OCI-LY7 (cell line): ENCODE results near the gene PRMT2. TPM values are rescaled to one million over a fixed set of nuclear protein-coding genes. Genes with fewer than 3 reads are reported as not detected.

Experiments
- BruUV-seq: library from RNA; stranded (reverse); fragments of 400-500 nt; replicated peaks from 2 replicates; lab custom pipeline; 2021; lab: Mats Ljungman, UMichigan
- CTCF ChIA-PET: fragments of 300-600 bp; sonication (Branson Sonifier 250); formaldehyde crosslinking; loops from one replicate; lab custom pipeline; 2022; ENCODE audit warnings: antibody characterized with exemption; ENCODE audit not compliant: unreplicated experiment; lab: Charles Lee
- POLR2A ChIA-PET: fragments of 300-600 bp; sonication (Branson Sonifier 250); formaldehyde crosslinking; loops from one replicate; lab custom pipeline; 2022; ENCODE audit warnings: antibody characterized with exemption; lab: Charles Lee
- DNase-seq: peaks from one replicate; pipeline ENCODE4 v3.0.0-alpha.2; 2015; ENCODE audit warnings: low spot score
- H2AFZ ChIP-seq: fragments of 200-600 bp; sonication (generic), shearing (Covaris generic); 2 replicates; pipeline ENCODE4 v1.6.1; 2014; ENCODE audit warnings: mild to moderate bottlenecking, antibody characterized with exemption, low read length, moderate library complexity
- H3K27ac ChIP-seq: fragments of 200-600 bp; sonication (generic); 2 replicates; pipeline ENCODE4 v1.5.1; 2014; ENCODE audit warnings: mixed run types, low read depth, mild to moderate bottlenecking, moderate library complexity, low read length, inconsistent platforms; ENCODE audit not compliant: poor library complexity, severe bottlenecking
- H3K36me3 ChIP-seq: fragments of 200-600 bp; sonication (generic); 2 replicates; pipeline ENCODE4 v1.6.1; 2014; ENCODE audit warnings: mild to moderate bottlenecking, antibody characterized with exemption, low read length, moderate library complexity, mixed read lengths; ENCODE audit not compliant: insufficient read depth
- H3K4me1 ChIP-seq: fragments of 200-600 bp; sonication (generic); 2 replicates; pipeline ENCODE4 v1.5.1; 2014; ENCODE audit warnings: mild to moderate bottlenecking, low read length; ENCODE audit not compliant: insufficient read depth, poor library complexity, severe bottlenecking
- H3K4me2 ChIP-seq: fragments of 200-600 bp; sonication (generic); 2 replicates; pipeline ENCODE4 v1.6.1; 2014; ENCODE audit warnings: mild to moderate bottlenecking, low read length
- H3K4me3 ChIP-seq: fragments of 200-600 bp; sonication (generic); 2 replicates; pipeline ENCODE4 v1.5.1; 2014; ENCODE audit warnings: mild to moderate bottlenecking, low read depth, low read length; ENCODE audit not compliant: poor library complexity, severe bottlenecking
- H3K79me2 ChIP-seq: fragments of 200-600 bp; sonication (generic); 2 replicates; pipeline ENCODE4 v1.6.1; 2016; ENCODE audit warnings: low read depth, mild to moderate bottlenecking, low read length, moderate library complexity, mixed read lengths; ENCODE audit not compliant: insufficient read depth
- H3K9me2 ChIP-seq: fragments of 200-600 bp; sonication (generic); 2 replicates; pipeline ENCODE4 v1.6.1; 2016; ENCODE audit warnings: mild to moderate bottlenecking, low read length, mixed read lengths; ENCODE audit not compliant: insufficient read depth
- H3K9me3 ChIP-seq: fragments of 200-600 bp; sonication (generic); 2 replicates; pipeline ENCODE4 v1.6.1; 2014; ENCODE audit warnings: mild to moderate bottlenecking, mixed run types, low read length, mixed read lengths
- H4K20me1 ChIP-seq: fragments of 200-600 bp; sonication (generic); 2 replicates; pipeline ENCODE4 v1.6.1; 2014; ENCODE audit warnings: mild to moderate bottlenecking, antibody characterized with exemption, low read length, moderate library complexity, mixed read lengths; ENCODE audit not compliant: insufficient read depth
- CTCF ChIP-seq: fragments of 200-600 bp; sonication (generic); conservative IDR thresholded peaks from 2 replicates; pipeline ENCODE4 v1.5.1; 2014; ENCODE audit warnings: mild to moderate bottlenecking, antibody characterized with exemption, low read length, moderate library complexity, mixed read lengths
- EZH2phosphoT487 ChIP-seq: fragments of 200-600 bp; sonication (generic); IDR thresholded peaks from 2 replicates; pipeline ENCODE4 v1.6.1; 2018; ENCODE audit warnings: low read depth, borderline replicate concordance, mild to moderate bottlenecking, mixed run types, antibody characterized with exemption, low read length, moderate library complexity, mixed read lengths
- intact Hi-C: fragments of 100-400 bp; cut with micrococcal nuclease; formaldehyde crosslinking; loops from one replicate; pipeline ENCODE4 v1.10.0; 2022; ENCODE audit not compliant: unreplicated experiment
- total RNA-seq, 2 experiments: library from RNA; depleted of rRNA in 1 of 2; stranded (reverse); fragments of >200 nt in 1 of 2; shearing (Covaris generic) in 1 of 2; gene quantifications; 2 replicates each; pipeline ENCODE4 v1.2.3, GENCODE V29; 2014 to 2022

PRMT2 gene
- total RNA-seq, 2 experiments from 2014 or later: 30.5 to 32.8 TPM

GRCh38 chr21:46618738-46619379, 16.6 kb upstream of the PRMT2 start:
- Histone ChIP-seq H4K20me1 (no peaks in the 10 kb centered on the region), H3K27ac (no peak overlapping the region), H3K36me3 (no peaks in the 10 kb centered on the region), H3K9me3 (no peaks in the 10 kb centered on the region), H3K9me2 (no peaks in the 10 kb centered on the region), H3K79me2 (no peaks in the 10 kb centered on the region), H2AFZ (no peak overlapping the region), H3K4me2 (no peak overlapping the region), H3K4me1 (no peaks in the 10 kb centered on the region), H3K4me3 (no peak overlapping the region)
- no peak for DNase-seq
- POLR2A ChIA-PET: no interaction called here
- TF ChIP-seq CTCF (no peak), EZH2phosphoT487 (no peak)
- intact Hi-C loops: no loop called here
- no TSS peak for BruUV-seq
- CTCF ChIA-PET: no interaction called here

GRCh38 chr21:46619846-46620245, 15.6 kb upstream of the PRMT2 start:
- H2AFZ ChIP-seq: no peak overlapping the region
- DNase-seq: no peak
- TF ChIP-seq EZH2phosphoT487: no peak
- no peak for TF ChIP-seq CTCF
- no peaks in the 10 kb centered on the region for H3K79me2 ChIP-seq
- BruUV-seq: no TSS peak
- no peaks in the 10 kb centered on the region for H3K4me1 ChIP-seq
- intact Hi-C loops: no loop called here
- POLR2A ChIA-PET: no interaction called here
- no peaks in the 10 kb centered on the region for H3K36me3 ChIP-seq
- no peak overlapping the region for H3K4me2 ChIP-seq
- H3K9me3 ChIP-seq: no peaks in the 10 kb centered on the region
- CTCF ChIA-PET: no interaction called here
- no peaks in the 10 kb centered on the region for H4K20me1 ChIP-seq
- H3K9me2 ChIP-seq: no peaks in the 10 kb centered on the region
- no peak overlapping the region for H3K4me3 ChIP-seq
- no peak overlapping the region for H3K27ac ChIP-seq

GRCh38 chr21:46620846-46621245, 14.6 kb upstream of the PRMT2 start:
- H2AFZ ChIP-seq: no peak overlapping the region
- H4K20me1 ChIP-seq: no peaks in the 10 kb centered on the region
- peaks cover 5% of the 10 kb centered on the region for H3K9me3 ChIP-seq
- TF ChIP-seq EZH2phosphoT487: no peak
- no peak for TF ChIP-seq CTCF
- H3K9me2 ChIP-seq: no peaks in the 10 kb centered on the region
- no peaks in the 10 kb centered on the region for H3K4me1 ChIP-seq
- POLR2A ChIA-PET: interaction anchor here (2.2 kb wide), 1 partner anchor 14 kb away, joined by 6 read pairs; no protein-coding TSS in a partner anchor
- no TSS peak for BruUV-seq
- no peak overlapping the region for H3K4me3 ChIP-seq
- no peak for DNase-seq
- no peaks in the 10 kb centered on the region for H3K36me3 ChIP-seq
- CTCF ChIA-PET: no interaction called here
- no peak overlapping the region for H3K27ac ChIP-seq
- H3K79me2 ChIP-seq: no peaks in the 10 kb centered on the region
- intact Hi-C loops: no loop called here
- no peak overlapping the region for H3K4me2 ChIP-seq
